ENCODE results near the gene ZNF556. TPM values are rescaled to one million over a fixed set of nuclear protein-coding genes. Genes with fewer than 3 reads are reported as not detected.
A peak's percentile ranks its signal among the peaks of the same experiment; 100 is the strongest.
"Not testable (repeated sequence)": the region's sequence is repeated elsewhere in the genome, so short reads cannot be mapped to it uniquely, and the experiment has no call there.

The ZNF556 gene
- total RNA-seq, 1 donor from 2014 or later, result 0.80 TPM

DNA sequence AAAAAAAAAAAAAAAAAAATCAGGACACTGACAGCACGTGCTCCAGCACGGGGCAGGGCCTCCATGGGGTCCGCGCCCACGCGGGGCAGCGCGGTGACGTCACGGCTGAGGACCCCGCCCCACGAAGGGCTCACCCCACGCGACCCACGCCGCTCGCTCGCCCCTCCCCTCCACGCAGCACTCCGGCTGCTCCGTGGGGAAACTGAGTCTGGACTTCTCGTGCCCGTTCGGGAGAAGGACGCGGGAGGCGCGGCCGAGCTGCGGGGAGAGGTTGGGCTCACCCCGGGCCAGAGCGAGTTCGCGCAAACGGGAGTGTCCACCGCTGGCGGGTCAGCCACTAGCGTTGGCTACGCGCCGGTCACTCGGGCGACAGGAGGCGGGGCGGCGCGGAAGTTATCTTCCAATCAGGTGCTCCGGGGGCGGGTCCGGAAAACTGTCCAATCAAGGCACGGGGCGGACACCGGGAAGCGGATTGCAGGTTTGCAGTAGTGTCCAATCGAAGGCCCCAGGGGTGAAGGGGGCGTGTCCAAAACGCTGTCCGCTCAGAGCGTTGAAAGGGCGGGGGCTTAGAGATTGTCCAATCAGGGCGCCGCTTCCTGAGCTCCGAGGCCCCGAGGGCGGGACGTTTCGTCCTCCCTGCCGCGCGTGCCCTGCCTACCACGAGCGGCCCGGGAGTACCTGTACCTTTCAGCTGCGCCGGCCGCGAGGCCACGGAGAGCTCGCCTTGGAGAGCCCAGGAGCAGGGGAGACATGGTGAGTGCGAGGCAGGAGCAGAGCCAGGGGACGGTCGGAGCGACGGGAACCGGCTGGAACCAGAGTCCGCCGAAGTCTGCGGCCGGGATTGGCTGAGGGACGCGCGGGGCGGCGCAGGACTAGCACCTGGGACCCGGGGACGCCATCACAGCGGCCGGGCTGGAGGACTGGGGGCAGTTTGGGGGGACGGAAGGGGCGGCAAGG, 33.4 kb downstream of the ZNF556 start, which contains the start of gene ZNF57:
Gene ZNF57, plus strand, starts transcription at position 633 of the 957 bp plus-strand sequence. Its CDS starts 118 bp downstream, at position 751.
- DNase-seq (ENCODE audit: low spot score) (peak; percentile 100), ATAC-seq (peak; percentile 100)
- intact Hi-C loops (cut with DNase I), result no loop called here

DNA sequence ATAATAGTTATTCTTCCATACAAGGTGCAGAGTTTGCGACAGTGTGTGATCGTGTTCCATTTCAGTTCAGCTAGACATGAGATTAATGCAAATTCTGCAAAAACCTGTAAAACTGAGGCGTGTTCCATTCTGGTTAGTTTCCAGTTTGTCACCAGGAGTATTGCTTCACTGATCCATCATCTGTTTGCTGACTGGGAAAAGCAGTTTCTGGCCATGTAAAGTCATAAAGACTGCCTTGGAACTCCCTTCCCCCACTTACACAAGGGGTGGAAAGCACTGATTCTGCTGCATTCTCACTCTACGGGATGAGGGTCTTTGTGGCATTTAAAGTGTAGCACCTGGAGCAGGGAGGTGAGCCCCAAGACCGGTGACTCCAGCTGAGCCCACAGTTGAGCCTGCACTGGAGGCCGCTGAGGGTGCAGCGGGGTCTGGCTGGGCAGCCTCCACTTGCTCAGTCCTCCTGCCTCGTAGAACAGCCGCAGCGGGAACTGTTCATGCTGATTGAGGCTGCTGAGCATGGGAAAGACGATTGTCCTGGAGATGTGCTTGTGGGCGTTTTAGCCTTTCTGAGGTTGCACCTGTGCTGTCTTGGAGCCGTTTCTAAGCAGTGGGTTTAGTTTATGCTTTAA, 35.6 kb downstream of the ZNF556 start:
- ATAC-seq (no peak), DNase-seq (ENCODE audit: low spot score) (no peak)
- intact Hi-C loops (cut with DNase I), result no loop called here

DNA sequence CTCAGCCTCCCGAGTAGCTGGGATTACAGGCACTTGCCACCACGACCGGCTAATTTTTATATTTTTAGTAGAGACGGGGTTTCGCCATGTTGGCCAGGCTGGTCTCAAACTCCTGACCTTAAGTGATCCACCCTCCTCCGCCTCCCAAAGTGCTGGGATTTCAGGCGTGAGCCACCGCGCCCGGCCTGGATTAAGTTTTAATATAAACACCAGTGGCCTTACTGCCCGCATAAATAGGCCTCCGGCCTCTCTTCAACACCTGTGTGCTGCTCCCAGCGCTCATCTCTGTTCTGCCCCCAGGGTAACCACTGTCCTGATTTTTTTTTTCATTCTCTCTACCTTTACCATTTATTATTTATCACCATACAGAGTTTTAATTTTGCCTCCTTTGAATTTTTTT, 36.2 kb downstream of the ZNF556 start:
- DNase-seq (ENCODE audit: low spot score); ATAC-seq; intact Hi-C loops (cut with DNase I): not testable (repeated sequence)

DNA sequence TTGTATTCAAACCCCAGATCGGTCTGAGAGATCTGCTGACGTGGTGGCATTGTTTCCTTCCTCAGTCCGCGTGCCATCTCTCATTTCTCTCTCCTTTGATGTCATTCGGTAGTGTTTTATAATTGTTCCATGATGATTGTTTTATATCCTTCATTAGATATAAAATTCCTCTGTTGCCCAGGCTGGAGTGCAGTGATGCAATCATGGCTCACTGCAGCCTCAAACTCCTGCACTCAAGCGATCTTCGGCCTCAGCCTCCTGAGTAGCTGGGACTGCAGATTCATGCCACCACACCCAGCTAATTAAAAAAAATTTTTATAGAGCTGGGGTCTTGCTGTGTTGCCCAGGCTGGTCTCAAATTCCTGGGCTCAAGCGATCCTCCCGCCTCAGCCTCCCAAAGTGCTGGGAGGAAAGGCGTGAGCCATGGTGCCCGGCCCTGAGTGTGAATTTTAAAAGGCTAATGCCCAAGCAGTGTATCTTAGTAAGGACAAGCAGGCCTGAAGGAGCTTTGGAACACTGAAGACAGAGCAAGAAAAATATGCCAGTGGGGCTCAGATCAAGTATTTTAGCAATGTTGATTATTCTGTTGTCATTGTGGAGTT, 38.9 kb downstream of the ZNF556 start:
- DNase-seq (ENCODE audit: low spot score) (no peak), ATAC-seq (no peak)

DNA sequence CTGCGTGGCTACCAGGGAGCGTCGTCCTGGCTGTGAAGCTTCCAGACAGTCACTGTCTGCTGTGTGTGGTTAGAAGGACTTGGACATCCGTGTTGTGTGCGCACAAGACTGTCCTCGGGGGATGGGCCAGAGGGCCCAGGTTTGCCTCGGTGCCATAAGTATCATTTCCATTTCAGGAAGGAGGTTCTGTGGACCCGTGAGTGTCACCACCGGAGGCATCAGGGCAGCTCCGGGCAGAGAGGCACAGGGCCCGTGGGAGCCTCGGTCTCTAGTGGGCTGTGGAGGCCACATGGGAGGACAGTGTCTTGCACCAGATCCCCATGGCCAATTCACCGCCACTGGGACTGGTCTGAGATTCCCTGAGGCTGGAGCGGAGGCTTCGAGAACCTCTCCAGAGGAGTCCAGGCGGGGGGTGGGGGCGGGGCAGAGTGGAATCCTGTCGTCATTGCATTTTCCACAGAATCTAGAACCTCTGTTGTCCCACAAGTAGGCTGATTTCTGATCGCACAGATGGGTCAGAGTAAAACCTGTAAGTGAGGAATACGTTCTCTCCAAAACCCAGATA, 39.6 kb downstream of the ZNF556 start:
- ATAC-seq (no peak), DNase-seq (ENCODE audit: low spot score) (no peak)
- intact Hi-C loops (cut with DNase I), result no loop called here

More for the DNA sequence above, 38.9 kb downstream of the ZNF556 start:
- intact Hi-C loops (cut with DNase I), result no loop called here

GRCh38 chr19:2912306-2912705, 45.2 kb downstream of the ZNF556 start:
- intact Hi-C loops (cut with DNase I), result no loop called here
- DNase-seq (ENCODE audit: low spot score), result no peak
- no peak for ATAC-seq

- no peak for DNase-seq (ENCODE audit: low spot score)
- intact Hi-C loops (cut with DNase I), result no loop called here
- ATAC-seq, result no peak
These were observed 50.4 kb downstream of the ZNF556 start for GRCh38 chr19:2917275-2918184.

GRCh38 chr19:2922987-2923386, 55.9 kb downstream of the ZNF556 start:
- no peak for ATAC-seq
- no peak for DNase-seq (ENCODE audit: low spot score)
- intact Hi-C loops (cut with DNase I), result no loop called here

DNA sequence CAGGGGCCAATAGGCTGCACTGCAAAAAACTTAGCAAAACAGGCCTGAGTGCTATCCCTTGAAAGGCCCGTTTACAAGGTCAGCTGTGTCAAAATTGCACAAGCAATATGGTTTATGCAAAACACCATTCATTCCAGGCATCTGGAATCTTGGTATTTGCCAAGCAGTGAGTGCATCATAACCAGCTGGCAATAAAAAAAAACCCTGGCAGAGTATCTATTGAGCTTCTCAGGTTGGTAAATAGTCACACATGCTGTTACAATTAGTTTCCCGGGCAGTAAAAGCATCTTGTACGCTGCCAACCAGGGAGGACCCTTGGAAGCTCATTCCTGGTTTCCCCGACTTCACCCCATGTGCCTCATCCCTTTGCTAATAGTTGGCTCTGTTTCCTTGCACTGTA, 56.4 kb downstream of the ZNF556 start:
- intact Hi-C loops (cut with DNase I), result no loop called here
- ATAC-seq (peak; percentile 56), DNase-seq (ENCODE audit: low spot score) (no peak)

DNA sequence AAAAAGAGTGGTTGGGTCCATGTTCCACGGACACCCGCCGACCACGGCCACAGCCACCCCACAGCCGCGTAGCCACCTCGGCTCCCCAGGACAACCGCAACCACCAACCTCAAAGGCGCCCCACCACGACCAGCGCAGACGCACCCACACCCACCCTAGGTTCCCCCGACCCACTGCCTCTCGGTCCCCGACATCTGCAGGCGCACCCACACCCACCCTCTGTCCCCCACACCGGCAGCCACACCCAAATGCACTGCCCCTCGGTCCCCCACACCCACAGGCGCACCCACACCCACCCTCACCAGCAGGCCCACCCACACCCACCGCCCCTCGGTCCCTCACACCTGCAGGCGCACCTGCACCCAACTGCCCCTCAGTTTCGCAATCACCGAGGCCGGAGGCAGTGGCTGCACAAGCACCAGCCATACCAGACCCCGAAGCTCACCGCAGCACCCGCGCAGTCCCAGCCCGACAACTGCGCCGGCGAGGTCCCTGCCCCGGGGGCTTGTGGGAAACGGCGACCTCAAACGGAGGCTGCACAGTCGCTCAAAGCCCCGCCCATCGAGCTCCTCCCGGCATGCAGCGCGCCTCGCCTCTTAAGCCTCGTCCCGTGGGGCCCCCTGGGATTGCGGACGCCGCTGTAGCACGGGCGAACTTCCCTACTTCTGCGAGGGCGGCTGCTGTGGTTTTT, 59.4 kb downstream of the ZNF556 start:
- intact Hi-C loops (cut with DNase I), result no loop called here
- ATAC-seq (no peak), DNase-seq (ENCODE audit: low spot score) (no peak)

DNA sequence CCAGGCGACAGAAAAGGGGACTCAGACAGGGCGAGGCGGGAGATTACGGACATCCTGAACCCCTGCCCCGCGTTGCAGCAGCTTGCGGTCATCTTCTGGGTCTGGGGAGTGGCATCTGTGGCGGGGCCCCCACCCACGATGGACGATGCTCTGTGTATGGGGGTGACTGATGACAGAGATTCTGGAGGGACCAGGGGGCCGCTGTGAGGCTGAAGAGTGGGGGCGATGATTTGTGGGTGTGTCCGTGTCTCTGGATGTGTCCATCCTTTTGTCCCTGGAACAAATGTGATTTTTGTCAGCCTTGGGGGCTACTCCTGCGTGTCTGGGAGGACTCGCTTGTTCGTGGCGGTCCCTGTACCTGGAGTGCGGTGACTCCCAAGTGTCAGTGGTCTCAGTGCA, 59.9 kb downstream of the ZNF556 start:
- DNase-seq (ENCODE audit: low spot score) (no peak), ATAC-seq (no peak)
- intact Hi-C loops (cut with DNase I), result no loop called here

Other genes with a start within 250 kb of the ZNF556 start
- 11.5 TPM for gene GNG7, start 164.6 kb upstream of the ZNF556 start, total RNA-seq
- gene DIRAS1, start 146.0 kb upstream of the ZNF556 start, total RNA-seq, result 0.45 TPM
- 11.7 TPM for gene SLC39A3, start 127.3 kb upstream of the ZNF556 start, total RNA-seq
- 38.5 TPM for gene SGTA, start 84.1 kb upstream of the ZNF556 start, total RNA-seq
- 29.1 TPM for gene THOP1, start 81.8 kb upstream of the ZNF556 start, total RNA-seq
- 7.2 TPM for gene ZNF554, start 47.5 kb upstream of the ZNF556 start, total RNA-seq
- 10.3 TPM for gene ZNF555, start 25.9 kb upstream of the ZNF556 start, total RNA-seq
- gene ZNF57, start 33.6 kb downstream of the ZNF556 start, total RNA-seq, result 3.1 TPM
- 6.1 TPM for gene ZNF77, start 77.6 kb downstream of the ZNF556 start, total RNA-seq
- 4.4 TPM for gene TLE6, start 110.2 kb downstream of the ZNF556 start, total RNA-seq
- gene TLE2, start 161.9 kb downstream of the ZNF556 start, total RNA-seq, result 232 TPM
- gene TLE5, start 195.2 kb downstream of the ZNF556 start, total RNA-seq, result 708 TPM
- 74.0 TPM for gene GNA11, start 227.0 kb downstream of the ZNF556 start, total RNA-seq